HG03064 (cell line): ENCODE data around the gene ANKRD13C.

Experiments
- ATAC-seq: cut with Tn5 transposase; IDR thresholded peaks from one replicate; pipeline ENCODE4 v1.9.1; 2021; ENCODE audit warnings: low read depth; ENCODE audit not compliant: unreplicated experiment

Gene ANKRD13C

GRCh38 chr1:70299472-70299871, 55.0 kb downstream of the ANKRD13C start:
- no peak for ATAC-seq

GRCh38 chr1:70295749-70296148, 58.8 kb downstream of the ANKRD13C start:
- no peak for ATAC-seq

GRCh38 chr1:70293186-70293843, 61.2 kb downstream of the ANKRD13C start:
- ATAC-seq, result no peak

- ATAC-seq, result no peak
Measured at GRCh38 chr1:70290218-70290617, 64.3 kb downstream of the ANKRD13C start.

- ATAC-seq, result no peak
Measured at GRCh38 chr1:70288166-70288565, 66.4 kb downstream of the ANKRD13C start.

GRCh38 chr1:70286453-70286852, 68.1 kb downstream of the ANKRD13C start:
- ATAC-seq, result no peak

GRCh38 chr1:70284366-70284765, 70.2 kb downstream of the ANKRD13C start:
- ATAC-seq, result no peak

- ATAC-seq, result no peak
Measured at GRCh38 chr1:70278710-70279109, 75.8 kb downstream of the ANKRD13C start.

GRCh38 chr1:70277875-70278274, 76.6 kb downstream of the ANKRD13C start:
- no peak for ATAC-seq

GRCh38 chr1:70265946-70266345, 88.6 kb downstream of the ANKRD13C start:
- no peak for ATAC-seq

- no peak for ATAC-seq
Measured at GRCh38 chr1:70264839-70265238, 89.7 kb downstream of the ANKRD13C start.

- ATAC-seq, result no peak
Measured at GRCh38 chr1:70256664-70257063, 97.9 kb downstream of the ANKRD13C start.

GRCh38 chr1:70248729-70249128, 105.8 kb downstream of the ANKRD13C start:
- no peak for ATAC-seq

GRCh38 chr1:70247768-70248167, 106.8 kb downstream of the ANKRD13C start:
- ATAC-seq, result no peak

GRCh38 chr1:70247122-70247521, 107.4 kb downstream of the ANKRD13C start:
- ATAC-seq, result no peak

- no peak for ATAC-seq
Measured at GRCh38 chr1:70239940-70240339, 114.6 kb downstream of the ANKRD13C start.

GRCh38 chr1:70234733-70235132, 119.8 kb downstream of the ANKRD13C start:
- ATAC-seq, result no peak

GRCh38 chr1:70231475-70231874, 123.0 kb downstream of the ANKRD13C start:
- no peak for ATAC-seq

GRCh38 chr1:70228670-70229069, 125.9 kb downstream of the ANKRD13C start:
- ATAC-seq, result no peak

- no peak for ATAC-seq
Measured at GRCh38 chr1:70227439-70227838, 127.1 kb downstream of the ANKRD13C start.

- no peak for ATAC-seq
Measured at GRCh38 chr1:70224954-70225353, 129.6 kb downstream of the ANKRD13C start.

GRCh38 chr1:70222716-70223235, 131.7 kb downstream of the ANKRD13C start:
- ATAC-seq, result no peak
